ENCODE measurements around the gene ST8SIA1.
A peak's percentile ranks its signal among the peaks of the same experiment; 100 is the strongest.
"Not testable (repeated sequence)": the region's sequence is repeated elsewhere in the genome, so short reads cannot be mapped to it uniquely, and the experiment has no call there.

ST8SIA1 gene, protein sequence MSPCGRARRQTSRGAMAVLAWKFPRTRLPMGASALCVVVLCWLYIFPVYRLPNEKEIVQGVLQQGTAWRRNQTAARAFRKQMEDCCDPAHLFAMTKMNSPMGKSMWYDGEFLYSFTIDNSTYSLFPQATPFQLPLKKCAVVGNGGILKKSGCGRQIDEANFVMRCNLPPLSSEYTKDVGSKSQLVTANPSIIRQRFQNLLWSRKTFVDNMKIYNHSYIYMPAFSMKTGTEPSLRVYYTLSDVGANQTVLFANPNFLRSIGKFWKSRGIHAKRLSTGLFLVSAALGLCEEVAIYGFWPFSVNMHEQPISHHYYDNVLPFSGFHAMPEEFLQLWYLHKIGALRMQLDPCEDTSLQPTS

DNA sequence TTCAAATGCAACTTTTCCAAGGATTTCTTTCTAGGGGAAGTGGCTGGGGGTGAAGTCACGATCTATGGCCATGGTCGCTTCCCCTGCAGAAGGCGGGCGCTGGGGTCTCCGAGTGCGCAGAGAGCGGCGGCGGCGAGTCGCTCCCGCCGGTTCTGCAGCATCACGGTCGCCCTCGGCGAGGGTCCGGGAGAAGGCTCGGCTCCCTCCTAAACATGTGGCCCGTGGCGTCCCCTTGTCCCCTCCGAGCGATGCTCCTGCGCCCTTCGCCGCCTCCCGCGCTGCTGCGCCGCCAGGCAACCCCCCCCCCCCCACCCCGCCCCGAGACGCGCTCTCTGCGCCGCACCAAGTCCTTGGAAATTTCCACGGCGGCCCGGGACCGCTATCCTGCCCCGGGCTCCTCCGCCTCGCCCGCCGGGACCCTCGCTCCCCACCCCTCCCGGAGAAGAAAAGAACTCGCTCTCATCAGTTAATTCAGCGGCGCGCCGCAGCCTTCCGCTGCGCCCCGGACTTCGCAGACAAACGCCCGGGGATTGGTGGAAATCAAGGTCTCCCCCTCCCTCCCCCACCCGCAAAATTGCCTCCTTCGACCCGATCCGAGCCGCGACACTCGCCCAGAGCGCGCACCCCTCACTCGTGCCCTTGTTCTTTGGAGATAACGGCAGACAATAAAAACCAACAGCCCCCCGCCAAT lies at the start of gene ST8SIA1:
Gene ST8SIA1, minus strand, starts transcription at position 298 of the 691 bp plus-strand sequence. CDS start 475 bp downstream, outside the sequence.
- DNase-seq (ENCODE audit: low spot score), result peak; percentile 63

DNA sequence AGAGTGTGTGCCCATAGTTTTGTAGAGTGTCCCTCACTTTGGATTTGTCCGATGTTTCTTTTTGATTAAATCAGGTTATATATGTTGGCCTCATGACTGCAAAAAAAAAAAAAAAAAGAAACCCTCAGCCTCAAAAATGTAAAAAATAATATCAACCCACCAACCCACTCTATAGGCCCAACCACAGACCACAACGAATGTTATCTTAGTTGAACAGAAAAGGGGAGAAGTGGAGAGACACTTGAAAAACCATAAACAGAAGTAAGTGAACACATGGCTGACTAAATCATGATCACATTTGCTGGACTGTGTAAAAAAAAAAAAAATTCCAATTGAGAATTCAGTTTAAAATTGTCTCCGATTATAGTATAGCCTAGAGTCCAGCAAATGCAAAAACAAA lies 45.5 kb upstream of the ST8SIA1 start:
- no peak for DNase-seq (ENCODE audit: low spot score)

- DNase-seq (ENCODE audit: low spot score), result no peak
Measured at GRCh38 chr12:22377731-22378496, 43.4 kb upstream of the ST8SIA1 start.

DNA sequence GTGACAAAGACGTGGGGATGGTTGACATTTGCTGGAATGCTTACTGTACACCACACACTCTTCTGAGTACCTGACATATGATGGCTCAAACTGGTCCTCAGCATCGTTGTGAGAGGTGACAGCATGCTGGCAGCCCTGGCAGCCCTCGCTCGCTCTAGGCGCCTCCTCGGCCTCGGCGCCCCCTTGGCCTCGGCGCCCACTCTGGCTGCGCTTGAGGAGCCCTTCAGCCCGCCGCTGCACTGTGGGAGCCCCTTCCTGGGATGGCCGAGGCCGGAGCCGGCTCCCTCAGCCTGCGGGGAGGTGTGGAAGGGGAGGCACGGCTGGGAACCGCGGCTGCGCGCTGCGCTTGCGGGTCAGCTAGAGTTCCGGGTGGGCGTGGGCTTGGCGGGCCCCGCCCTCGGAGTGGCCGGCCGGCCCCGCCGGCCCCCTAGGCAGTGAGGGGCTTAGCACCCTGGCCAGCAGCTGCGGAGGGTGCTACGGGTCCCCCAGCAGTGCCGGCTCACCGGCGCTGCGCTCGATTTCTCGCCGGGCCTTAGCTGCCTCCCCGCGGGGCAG lies 42.2 kb upstream of the ST8SIA1 start:
- not testable (repeated sequence) for DNase-seq (ENCODE audit: low spot score)

DNA sequence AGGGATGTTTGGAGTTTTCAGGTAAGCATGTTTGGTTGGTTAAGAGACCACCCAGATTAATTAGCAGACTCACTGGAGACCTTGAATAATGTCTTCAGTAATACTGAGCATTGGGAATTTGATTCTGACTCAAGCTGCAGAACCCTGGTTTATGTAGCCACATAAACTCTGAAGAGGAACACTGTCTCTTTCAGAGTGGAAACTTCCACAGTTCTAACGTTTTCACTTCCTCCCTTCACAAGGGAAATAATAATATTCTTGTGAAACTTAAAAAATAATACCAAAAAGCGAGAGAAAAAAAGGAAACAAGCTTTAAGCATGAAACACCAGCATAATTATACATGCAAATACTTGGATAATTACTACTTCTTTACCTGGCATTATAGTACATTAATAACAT lies 40.0 kb upstream of the ST8SIA1 start:
- DNase-seq (ENCODE audit: low spot score), result no peak

DNA sequence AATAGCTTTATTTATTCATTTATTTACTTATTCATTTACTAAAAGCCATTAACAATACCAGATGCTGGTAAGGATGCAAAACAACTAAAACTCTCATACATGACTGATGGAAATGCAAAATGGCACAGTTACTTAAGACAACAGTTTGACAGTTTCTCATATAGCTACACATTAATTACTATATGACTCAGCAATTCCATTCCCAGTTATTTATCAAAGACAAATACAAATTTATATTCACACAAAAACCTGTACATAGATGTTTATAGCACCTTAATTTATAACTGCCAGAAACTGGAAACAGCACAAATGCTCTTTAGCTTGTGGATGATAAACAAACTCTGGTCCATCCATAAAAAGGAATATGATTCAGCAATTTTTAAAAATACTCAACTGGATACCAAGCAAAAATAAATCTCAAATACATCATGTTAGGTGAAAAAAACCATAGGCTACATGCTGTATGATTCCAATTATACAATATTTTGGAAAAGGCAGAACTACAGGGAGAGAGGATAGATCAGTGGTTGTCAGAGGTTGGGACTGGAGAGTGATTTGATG lies 37.9 kb upstream of the ST8SIA1 start:
- no peak for DNase-seq (ENCODE audit: low spot score)

DNA sequence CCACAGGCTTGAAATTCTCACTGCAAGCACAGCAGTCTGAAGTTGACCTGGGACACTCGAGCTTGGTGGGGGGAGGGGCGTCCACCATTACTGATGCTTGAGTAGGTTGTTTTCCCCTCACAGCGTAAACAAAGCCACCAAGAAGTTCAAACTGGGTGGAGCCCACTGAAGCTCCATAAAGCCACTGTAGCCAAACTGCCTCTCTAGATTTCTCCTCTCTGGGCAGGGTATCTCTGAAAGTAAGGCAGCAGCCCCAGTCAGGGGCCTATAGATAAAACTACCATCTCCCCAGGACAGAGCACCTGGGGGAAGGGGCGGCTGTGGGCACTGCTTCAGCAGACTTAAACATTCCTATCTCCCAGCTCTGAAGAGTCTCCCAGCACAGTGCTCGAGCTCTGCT lies 31.7 kb upstream of the ST8SIA1 start:
- DNase-seq (ENCODE audit: low spot score), result no peak

GRCh38 chr12:22361785-22362184 lies 27.3 kb upstream of the ST8SIA1 start:
- DNase-seq (ENCODE audit: low spot score), result no peak

DNA sequence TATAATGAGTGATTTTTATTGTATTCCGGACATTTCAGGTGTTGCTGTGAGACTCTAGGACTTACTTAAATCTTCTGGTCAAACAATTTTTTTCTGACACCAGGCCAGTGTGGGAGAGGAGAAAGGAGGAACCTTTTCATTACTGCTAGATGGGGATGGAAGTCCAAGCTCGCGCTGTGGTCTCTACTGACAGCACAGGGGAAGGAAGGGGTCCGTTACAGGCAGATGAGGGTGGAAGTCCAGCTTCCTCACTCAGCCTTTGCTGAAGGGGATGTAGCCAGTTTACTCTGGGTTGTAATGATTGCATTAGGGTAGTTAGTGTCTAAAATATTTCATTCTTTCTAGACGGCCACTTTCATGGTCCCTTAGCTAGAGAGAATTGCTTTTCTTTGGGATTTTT lies 26.3 kb upstream of the ST8SIA1 start:
- no peak for DNase-seq (ENCODE audit: low spot score)

DNA sequence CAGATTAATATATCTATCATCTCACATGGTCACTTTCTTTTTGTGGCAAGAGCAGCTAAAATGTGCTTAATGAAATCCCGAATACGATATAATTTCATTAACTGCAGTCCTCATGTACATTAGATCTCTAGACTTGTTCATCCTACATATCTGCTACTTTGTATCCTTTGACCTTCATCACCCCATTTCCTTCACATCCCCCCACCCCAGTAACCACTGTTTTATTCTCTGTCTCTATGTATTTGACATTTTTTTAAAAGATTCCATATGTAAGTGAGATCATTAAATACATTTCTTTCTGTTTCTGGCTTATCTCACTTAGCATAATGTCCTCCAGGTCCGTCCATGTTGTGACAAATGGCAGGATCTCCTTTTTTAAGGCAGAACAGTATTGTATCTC lies 23.0 kb upstream of the ST8SIA1 start:
- no peak for DNase-seq (ENCODE audit: low spot score)

GRCh38 chr12:22356231-22356630 lies 21.7 kb upstream of the ST8SIA1 start:
- DNase-seq (ENCODE audit: low spot score), result no peak

DNA sequence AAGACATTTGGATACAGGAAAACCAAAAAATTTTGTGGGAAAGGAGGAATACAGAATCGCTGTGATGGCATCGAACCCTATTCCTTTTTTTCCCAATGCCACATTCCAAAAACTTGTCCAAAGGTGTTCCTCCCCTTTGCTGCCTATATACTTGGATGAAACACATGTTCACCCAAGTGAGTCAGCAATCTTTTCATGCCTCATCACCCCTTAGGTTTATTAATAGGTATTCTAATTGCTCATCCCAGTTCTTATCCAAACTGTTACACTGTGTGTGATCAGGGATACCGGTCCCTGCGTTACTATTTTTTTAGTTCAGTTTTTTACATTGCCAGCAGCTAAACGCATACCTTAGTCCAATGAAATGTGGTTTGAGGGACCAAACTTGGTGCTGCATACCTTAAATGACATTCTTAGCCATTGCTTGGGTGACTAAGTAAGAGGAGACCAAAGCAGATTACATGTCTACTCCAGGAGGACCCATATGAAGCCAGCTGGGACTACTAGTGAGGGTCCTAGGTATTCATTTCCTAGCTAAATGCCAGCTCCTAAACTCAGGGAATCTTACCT lies 20.6 kb upstream of the ST8SIA1 start:
- DNase-seq (ENCODE audit: low spot score), result no peak

GRCh38 chr12:22353615-22354325 lies 19.3 kb upstream of the ST8SIA1 start:
- DNase-seq (ENCODE audit: low spot score), result no peak

DNA sequence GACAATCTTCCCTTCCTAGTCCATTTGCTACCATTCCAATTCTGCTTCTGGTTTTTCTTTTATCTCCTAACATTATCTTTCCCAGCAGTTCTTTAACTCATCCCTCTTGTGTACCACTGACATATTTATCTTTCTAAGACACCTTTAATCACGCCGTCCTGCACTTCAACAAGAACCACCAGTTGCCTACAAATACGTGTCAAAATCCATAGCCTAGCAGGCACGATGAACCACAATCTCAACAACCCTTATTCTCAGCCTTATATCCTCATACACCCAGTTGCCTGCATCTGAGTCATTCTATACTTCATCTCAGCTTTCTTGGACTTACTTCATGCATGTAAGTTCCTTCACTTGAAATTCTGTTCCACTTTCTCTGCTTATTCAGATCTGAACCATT lies 16.4 kb upstream of the ST8SIA1 start:
- DNase-seq (ENCODE audit: low spot score), result no peak

GRCh38 chr12:22348208-22348607 lies 13.7 kb upstream of the ST8SIA1 start:
- no peak for DNase-seq (ENCODE audit: low spot score)

GRCh38 chr12:22340143-22340542 lies 5.6 kb upstream of the ST8SIA1 start:
- DNase-seq (ENCODE audit: low spot score), result no peak

GRCh38 chr12:22339691-22340090 lies 5.2 kb upstream of the ST8SIA1 start:
- DNase-seq (ENCODE audit: low spot score), result no peak

DNA sequence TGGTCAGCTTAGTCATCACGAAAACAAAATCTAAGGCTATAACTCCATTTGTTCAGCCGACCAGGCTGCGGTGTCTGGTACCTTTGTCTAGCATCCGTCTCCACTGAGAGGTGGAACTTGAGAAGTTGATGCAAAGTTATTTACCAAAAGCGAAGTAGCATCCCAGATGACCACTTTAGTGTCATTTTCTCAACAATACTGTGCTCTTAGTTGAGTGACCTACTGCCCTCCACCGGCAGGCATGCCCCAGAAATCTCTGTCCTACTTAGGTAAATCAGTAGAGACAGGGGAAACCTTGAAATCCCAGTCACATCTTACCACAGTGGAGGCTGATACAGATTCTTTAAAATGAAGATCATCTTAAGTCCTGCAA lies 1.3 kb upstream of the ST8SIA1 start:
- no peak for DNase-seq (ENCODE audit: low spot score)

DNA sequence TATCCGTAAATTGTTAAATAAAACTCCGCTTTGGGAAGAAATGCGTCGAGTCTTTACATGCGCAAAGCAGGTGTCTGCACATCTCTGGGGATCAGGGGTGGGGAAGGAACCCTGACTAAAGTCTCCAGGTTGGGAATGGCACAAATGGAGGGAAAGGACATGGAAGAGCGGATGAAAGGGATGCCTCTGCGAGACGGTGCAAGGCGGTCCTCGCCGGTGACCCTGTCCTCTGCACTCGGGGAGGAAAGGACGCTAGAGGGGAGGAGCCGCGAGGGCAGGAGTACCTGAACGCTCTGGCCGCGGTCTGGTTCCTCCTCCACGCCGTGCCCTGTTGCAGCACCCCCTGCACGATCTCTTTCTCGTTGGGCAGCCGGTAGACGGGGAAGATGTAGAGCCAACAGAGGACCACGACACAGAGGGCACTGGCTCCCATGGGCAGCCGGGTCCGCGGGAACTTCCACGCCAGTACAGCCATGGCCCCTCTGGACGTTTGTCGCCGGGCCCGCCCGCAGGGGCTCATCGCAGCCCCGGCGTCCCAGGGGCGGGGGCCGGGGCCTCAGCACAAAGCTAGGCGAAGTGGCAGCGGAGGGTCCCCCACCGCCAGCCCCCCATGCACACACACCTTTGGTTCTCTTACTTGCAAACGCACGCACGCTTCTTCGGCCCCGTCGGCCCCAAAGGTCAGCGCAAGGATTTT lies 646 bp downstream of the ST8SIA1 start:
- no peak for DNase-seq (ENCODE audit: low spot score)

DNA sequence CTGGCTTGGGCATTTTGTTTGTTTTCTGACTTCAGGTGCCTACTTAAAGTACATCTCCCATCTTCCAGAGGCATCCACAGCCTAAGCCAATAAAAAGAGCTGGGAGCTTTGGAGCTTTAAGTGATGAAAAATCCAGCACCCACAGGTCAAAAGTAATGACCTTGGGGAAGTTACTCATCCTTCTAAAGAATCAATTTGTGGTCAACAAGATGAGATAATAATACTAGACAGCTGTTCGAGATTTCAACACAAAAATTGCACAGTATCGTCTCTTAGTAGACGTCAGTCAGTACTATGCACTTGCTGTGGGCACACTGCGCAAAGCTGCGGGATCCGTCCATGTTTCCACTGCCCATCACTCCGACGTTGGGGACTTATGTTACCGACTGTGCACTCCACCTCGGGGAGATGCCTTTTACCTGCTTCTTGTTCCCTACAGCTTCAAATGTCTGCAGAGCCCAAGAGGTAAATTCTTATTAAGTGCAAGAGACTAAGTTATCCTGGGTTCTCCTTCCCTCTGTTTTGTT lies 1.3 kb downstream of the ST8SIA1 start:
- DNase-seq (ENCODE audit: low spot score), result peak; percentile 42

All from GM03348 (cell line).